ENCODE results near the gene SERTAD1.

Gene SERTAD1

GRCh38 chr19:40423938-40424337, 1.9 kb downstream of the SERTAD1 start:
- Histone ChIP-seq H3K36me3 (no peaks in the 10 kb centered on the region; the same call in 1 of the 2 replicates), H3K4me3 (ENCODE audit: low read depth, low read length) (no peak overlapping the region), H3K4me1 (peaks cover 3% of the 10 kb centered on the region; the same call in 1 of the 2 replicates), H3K9me3 (no peaks in the 10 kb centered on the region), H3K27me3 (no peaks in the 10 kb centered on the region)
- TF ChIP-seq, protein P1, sequence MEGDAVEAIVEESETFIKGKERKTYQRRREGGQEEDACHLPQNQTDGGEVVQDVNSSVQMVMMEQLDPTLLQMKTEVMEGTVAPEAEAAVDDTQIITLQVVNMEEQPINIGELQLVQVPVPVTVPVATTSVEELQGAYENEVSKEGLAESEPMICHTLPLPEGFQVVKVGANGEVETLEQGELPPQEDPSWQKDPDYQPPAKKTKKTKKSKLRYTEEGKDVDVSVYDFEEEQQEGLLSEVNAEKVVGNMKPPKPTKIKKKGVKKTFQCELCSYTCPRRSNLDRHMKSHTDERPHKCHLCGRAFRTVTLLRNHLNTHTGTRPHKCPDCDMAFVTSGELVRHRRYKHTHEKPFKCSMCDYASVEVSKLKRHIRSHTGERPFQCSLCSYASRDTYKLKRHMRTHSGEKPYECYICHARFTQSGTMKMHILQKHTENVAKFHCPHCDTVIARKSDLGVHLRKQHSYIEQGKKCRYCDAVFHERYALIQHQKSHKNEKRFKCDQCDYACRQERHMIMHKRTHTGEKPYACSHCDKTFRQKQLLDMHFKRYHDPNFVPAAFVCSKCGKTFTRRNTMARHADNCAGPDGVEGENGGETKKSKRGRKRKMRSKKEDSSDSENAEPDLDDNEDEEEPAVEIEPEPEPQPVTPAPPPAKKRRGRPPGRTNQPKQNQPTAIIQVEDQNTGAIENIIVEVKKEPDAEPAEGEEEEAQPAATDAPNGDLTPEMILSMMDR (IDR thresholded peaks at IDR 0.05; ENCODE audit: low read depth, low read length), result no peak
- no peak for DNase-seq

- DNase-seq, result no peak
- Histone ChIP-seq H3K4me1 (peaks cover 3% of the 10 kb centered on the region; the same call in 1 of the 2 replicates), H3K36me3 (no peaks in the 10 kb centered on the region; the same call in 1 of the 2 replicates), H3K4me3 (ENCODE audit: low read depth, low read length) (no peak overlapping the region), H3K9me3 (no peaks in the 10 kb centered on the region), H3K27me3 (no peaks in the 10 kb centered on the region)
- TF ChIP-seq, protein P1 (IDR thresholded peaks at IDR 0.05; ENCODE audit: low read depth, low read length), result no peak
These were observed 2.8 kb downstream of the SERTAD1 start for GRCh38 chr19:40422748-40423566.

GRCh38 chr19:40421993-40422747, 3.6 kb downstream of the SERTAD1 start:
- Histone ChIP-seq H3K4me3 (ENCODE audit: low read depth, low read length) (no peak overlapping the region; the same call in 1 of the 2 replicates), H3K36me3 (no peaks in the 10 kb centered on the region; the same call in 1 of the 2 replicates), H3K9me3 (no peaks in the 10 kb centered on the region), H3K27me3 (no peaks in the 10 kb centered on the region), H3K4me1 (peaks cover 3% of the 10 kb centered on the region; the same call in 1 of the 2 replicates)
- DNase-seq, result no peak
- TF ChIP-seq, protein P1 (IDR thresholded peaks at IDR 0.05; ENCODE audit: low read depth, low read length), result no peak

DNA sequence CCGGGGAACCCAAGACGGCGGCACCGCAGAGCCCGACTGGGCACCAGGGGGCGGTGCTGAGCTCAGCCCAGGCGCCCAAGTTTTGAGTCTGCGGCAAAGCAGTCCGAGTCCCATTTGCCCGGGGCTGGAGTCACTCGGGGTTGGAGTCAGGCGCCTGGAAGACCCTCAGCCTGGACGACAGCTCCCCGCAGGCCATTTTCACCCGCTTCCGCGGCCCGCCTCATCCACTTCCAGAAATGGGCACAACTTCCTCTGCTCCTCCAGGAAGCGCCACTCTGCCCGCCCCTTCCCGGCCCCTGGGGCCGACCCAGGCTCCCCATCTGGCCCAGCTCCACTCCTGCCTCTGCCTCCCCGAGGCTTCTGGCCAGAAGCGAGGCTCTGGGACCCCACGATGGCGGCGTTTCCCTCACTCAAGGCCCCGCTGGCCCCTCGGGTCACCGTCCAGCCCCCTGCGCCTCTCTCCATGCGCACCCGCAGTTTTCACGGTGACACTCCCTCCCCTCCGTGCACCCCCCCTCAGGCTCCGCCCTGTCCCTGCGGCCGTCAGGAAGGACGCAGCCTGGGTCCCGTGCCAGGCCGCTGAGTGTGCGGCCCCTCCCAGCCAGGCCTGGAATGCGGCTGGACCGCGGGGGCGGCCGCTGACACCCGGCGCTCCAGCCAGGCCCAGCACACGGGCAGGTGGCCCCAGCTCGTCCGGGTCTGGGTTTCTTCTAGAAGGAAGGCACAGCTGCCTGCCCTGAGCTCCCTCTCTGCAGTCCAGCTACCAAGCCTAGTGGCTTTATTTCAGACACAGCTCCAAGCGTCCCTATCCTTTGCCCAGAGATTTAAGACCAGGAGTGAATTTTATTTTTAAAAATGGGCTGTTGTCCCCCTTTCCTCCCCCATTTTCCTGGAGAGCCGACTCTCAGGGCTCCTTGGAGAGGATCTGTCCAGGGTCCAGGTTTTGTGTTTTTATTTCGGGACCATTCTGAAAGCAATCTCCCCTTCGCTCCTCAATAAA, 4.7 kb downstream of the SERTAD1 start:
- H3K9me3 ChIP-seq, result no peaks in the 10 kb centered on the region
- no peaks in the 10 kb centered on the region for H3K27me3 ChIP-seq
- H3K4me1 ChIP-seq, result peaks cover 3% of the 10 kb centered on the region; the same call in 1 of the 2 replicates
- no peaks in the 10 kb centered on the region; the same call in 1 of the 2 replicates for H3K36me3 ChIP-seq
- DNase-seq, result peak; percentile 93
- TF ChIP-seq, protein P1 (IDR thresholded peaks at IDR 0.05; ENCODE audit: low read depth, low read length), result peak; percentile 95
- H3K4me3 ChIP-seq (ENCODE audit: low read depth, low read length), result peak overlapping the region; percentile 68

- TF ChIP-seq, protein P1 (IDR thresholded peaks at IDR 0.05; ENCODE audit: low read depth, low read length), result no peak
- H3K4me1 ChIP-seq, result peaks cover 3% of the 10 kb centered on the region; the same call in 1 of the 2 replicates
- no peak for DNase-seq
- H3K4me3 ChIP-seq (ENCODE audit: low read depth, low read length), result peak overlapping the region; percentile 68
- no peaks in the 10 kb centered on the region; the same call in 1 of the 2 replicates for H3K36me3 ChIP-seq
- no peaks in the 10 kb centered on the region for H3K27me3 ChIP-seq
- H3K9me3 ChIP-seq, result no peaks in the 10 kb centered on the region
These were observed 5.4 kb downstream of the SERTAD1 start for GRCh38 chr19:40420451-40420765.
